ENCODE measurements around the gene ZFYVE1.

The ZFYVE1 gene

GRCh38 chr14:73003681-73004080 is 23.2 kb downstream of the ZFYVE1 start:
- no peak for DNase-seq (ENCODE audit: low read depth)
- H3K4me3 ChIP-seq (ENCODE audit: control insufficient read depth, low read depth, low read length), result no peak overlapping the region
- no peak for TF ChIP-seq CTCF (conservative IDR thresholded peaks at IDR 0.05; ENCODE audit: control insufficient read depth, insufficient read depth, low read depth, low read length)

GRCh38 chr14:73000073-73000472 is 26.8 kb downstream of the ZFYVE1 start:
- no peak for DNase-seq (ENCODE audit: low read depth)
- no peak for TF ChIP-seq CTCF (conservative IDR thresholded peaks at IDR 0.05; ENCODE audit: control insufficient read depth, insufficient read depth, low read depth, low read length)

GRCh38 chr14:72999316-72999715 is 27.6 kb downstream of the ZFYVE1 start:
- TF ChIP-seq CTCF (conservative IDR thresholded peaks at IDR 0.05; ENCODE audit: control insufficient read depth, insufficient read depth, low read depth, low read length), result no peak
- DNase-seq (ENCODE audit: low read depth), result no peak
- no peak overlapping the region for H3K4me3 ChIP-seq (ENCODE audit: control insufficient read depth, low read depth, low read length)

More at GRCh38 chr14:73000073-73000472, 26.8 kb downstream of the ZFYVE1 start:
- no peak overlapping the region for H3K4me3 ChIP-seq (ENCODE audit: control insufficient read depth, low read depth, low read length)

- H3K4me3 ChIP-seq (ENCODE audit: control insufficient read depth, low read depth, low read length), result no peak overlapping the region
- no peak for DNase-seq (ENCODE audit: low read depth)
- no peak for TF ChIP-seq CTCF (conservative IDR thresholded peaks at IDR 0.05; ENCODE audit: control insufficient read depth, insufficient read depth, low read depth, low read length)
Measured at GRCh38 chr14:72998252-72998903, 28.5 kb downstream of the ZFYVE1 start.

GRCh38 chr14:72996916-72997315 is 30.0 kb downstream of the ZFYVE1 start:
- no peak overlapping the region for H3K4me3 ChIP-seq (ENCODE audit: control insufficient read depth, low read depth, low read length)
- no peak for TF ChIP-seq CTCF (conservative IDR thresholded peaks at IDR 0.05; ENCODE audit: control insufficient read depth, insufficient read depth, low read depth, low read length)
- DNase-seq (ENCODE audit: low read depth), result no peak

- no peak for TF ChIP-seq CTCF (conservative IDR thresholded peaks at IDR 0.05; ENCODE audit: control insufficient read depth, insufficient read depth, low read depth, low read length)
- no peak overlapping the region for H3K4me3 ChIP-seq (ENCODE audit: control insufficient read depth, low read depth, low read length)
- no peak for DNase-seq (ENCODE audit: low read depth)
Measured at GRCh38 chr14:72990171-72990570, 36.7 kb downstream of the ZFYVE1 start.

GRCh38 chr14:72986857-72987256 is 40.0 kb downstream of the ZFYVE1 start:
- TF ChIP-seq CTCF (conservative IDR thresholded peaks at IDR 0.05; ENCODE audit: control insufficient read depth, insufficient read depth, low read depth, low read length), result no peak
- no peak overlapping the region for H3K4me3 ChIP-seq (ENCODE audit: control insufficient read depth, low read depth, low read length)
- no peak for DNase-seq (ENCODE audit: low read depth)
